Stimulated activated CD4-positive, alpha-beta T cell treated with anti-CD3 and anti-CD28 coated beads, Interleukin-15, amount 100 ng/mL, for 48 hours (primary cell): ENCODE data around the gene POF1B.
"Not testable (repeated sequence)": the region's sequence is repeated elsewhere in the genome, so short reads cannot be mapped to it uniquely, and the experiment has no call there.

ENCODE experiments used
- DNase-seq, 2 donors: peaks; one replicate each; pipeline ENCODE4 v3.0.0-alpha.2; 2020; ENCODE audit warnings: low read depth in 2 of 2

The POF1B gene

DNA sequence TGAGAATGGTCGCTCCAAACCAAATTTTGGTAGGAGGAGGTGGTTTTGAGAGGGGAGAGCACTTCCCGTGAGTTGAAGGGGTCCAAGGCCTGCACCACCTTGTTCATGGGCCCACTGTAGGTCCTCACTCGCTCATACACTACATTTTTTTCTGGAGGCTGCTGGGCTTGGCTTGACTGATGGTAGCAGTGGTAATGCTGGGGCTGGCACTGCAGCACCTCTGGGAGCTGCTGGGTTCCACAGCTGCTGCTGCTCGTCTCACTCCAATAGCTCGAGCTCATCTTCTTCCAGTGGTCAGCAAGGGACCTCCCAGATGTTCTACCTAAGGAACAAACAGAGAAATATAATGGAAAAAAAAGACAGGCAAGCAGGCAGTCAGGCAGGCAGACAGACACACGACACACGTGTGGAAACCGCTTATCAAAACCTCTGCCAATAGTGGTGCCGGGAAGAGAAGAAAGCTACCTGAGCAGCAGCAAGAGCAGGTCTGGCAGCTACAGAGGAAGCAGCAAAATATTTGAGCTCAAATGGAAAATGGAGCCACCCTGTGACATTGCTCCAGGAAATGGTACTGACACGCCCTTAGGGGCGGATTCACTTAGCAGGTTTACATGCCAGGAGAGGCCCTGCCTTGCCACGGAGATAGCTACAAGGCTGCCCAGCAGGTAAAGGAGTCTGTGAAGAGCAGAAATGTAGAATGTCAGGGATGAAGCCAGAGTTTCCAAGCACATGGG, at the start of gene POF1B:
Gene POF1B (minus strand): TSS at position 492 of the 734 bp plus-strand sequence. CDS start 211 bp downstream, at position 281.
- DNase-seq, result no peak

GRCh38 chrX:85429066-85429465, 49.6 kb upstream of the POF1B start:
- no peak for DNase-seq

GRCh38 chrX:85419293-85419692, 39.8 kb upstream of the POF1B start:
- DNase-seq, result no peak

DNA sequence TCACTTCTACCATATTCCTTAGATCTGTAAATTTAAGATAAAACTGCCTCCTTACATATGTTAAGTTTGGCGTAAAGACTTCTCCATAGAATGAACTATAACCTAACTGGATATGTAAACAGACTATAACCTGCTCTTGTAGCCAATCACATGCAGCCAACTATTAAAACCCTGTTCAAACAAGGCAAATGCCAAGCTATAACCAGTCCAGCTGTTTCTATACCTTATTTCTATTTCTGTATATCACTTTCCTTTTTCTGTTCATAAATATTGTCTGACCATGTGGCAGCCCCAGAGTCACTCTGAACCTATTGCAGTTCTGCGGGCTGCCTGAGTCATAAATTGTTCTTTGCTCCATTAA, 12.4 kb upstream of the POF1B start:
- DNase-seq, result no peak

- no peak for DNase-seq
Measured at GRCh38 chrX:85391185-85391877, 11.9 kb upstream of the POF1B start.

DNA sequence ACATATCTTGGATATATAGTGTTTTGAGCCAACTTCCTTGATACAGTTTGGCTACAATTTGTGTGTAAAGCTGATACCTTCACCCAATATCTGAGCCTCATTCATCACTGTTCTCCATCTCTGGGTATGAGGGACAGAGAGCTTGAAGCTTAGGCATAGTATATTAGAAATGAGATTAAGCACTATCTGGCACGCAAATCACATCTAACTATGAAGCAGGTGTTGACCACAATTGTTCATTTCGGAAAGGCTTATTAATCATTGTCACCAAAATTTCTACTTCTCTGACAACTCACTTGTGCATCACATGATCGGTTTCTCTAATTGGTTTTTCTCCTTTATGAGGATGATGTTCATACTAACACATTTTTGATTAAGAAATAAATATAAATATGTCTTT, 2.1 kb upstream of the POF1B start:
- DNase-seq, result no peak

- no peak for DNase-seq
Measured at GRCh38 chrX:85378461-85378860, 1.0 kb downstream of the POF1B start.

DNA sequence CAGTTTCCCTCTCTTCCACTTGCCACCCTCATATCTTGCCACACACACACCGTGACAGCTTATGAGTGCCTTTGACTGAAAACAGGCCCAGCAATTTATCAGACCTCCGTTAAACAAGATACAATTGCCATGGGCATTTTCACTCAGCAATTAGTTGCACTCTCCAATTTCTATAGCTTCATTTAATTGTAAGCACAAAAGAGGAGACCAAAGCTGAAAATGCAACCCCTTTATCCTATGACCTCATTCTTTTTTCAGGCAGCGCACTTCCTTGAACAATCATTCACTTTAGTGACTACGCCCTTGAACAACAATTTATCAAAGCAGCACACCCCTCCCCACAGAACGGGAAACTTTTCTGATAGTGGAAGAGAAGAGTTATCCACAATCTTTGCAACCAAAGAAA, 4.1 kb downstream of the POF1B start:
- no peak for DNase-seq

DNA sequence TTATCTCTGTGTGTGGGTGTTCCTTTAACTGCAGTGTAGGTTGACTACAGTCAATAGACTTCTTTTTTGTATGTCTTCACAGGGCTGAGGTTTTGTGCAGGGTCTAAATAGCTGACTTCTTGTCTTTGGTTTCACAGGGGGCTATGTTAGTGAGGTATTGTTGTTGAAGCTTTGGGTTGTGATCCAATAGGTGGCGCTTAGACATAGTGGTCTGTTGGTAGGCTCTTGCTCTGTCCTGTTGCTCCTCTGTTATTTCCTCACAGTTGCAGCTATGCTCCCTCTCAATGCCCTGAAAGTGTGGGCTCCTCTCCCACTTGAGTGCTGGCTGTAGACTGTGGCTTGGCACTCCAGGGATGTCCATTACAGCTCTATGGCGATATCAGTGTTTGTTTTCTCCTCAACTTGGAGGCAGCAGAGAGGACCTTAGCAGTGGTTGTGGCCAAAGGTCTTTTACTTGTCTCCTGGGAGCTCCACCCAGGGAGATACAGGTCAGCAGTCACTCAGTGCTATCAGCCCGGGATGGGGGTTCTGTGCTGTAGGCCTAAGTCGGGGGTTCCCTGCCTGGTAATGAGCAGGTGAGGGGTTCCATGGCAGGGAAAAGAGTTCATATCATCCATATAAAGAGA, 14.0 kb downstream of the POF1B start:
- DNase-seq, result no peak

- DNase-seq, result no peak
Measured at GRCh38 chrX:85359051-85359450, 20.4 kb downstream of the POF1B start.

DNA sequence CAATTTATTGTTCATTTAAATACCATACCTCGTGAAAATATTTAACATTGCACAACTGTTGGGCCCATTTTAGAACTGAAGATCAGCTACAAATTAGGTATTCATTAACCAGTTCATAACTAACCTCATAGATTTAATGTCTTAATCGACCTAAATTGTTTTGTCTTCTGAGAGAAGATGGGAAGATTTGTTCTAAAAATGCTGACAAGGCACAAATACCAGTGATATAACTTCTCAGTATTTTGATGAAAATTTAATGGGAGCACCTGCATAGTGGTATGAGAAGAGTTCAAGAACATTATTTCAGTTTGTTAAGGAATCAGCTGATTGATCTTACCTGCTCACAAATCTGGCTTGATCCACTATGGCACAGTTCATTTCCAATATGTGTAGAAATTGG, 33.9 kb downstream of the POF1B start:
- no peak for DNase-seq

- no peak for DNase-seq
Measured at GRCh38 chrX:85327060-85327333, 52.5 kb downstream of the POF1B start.

DNA sequence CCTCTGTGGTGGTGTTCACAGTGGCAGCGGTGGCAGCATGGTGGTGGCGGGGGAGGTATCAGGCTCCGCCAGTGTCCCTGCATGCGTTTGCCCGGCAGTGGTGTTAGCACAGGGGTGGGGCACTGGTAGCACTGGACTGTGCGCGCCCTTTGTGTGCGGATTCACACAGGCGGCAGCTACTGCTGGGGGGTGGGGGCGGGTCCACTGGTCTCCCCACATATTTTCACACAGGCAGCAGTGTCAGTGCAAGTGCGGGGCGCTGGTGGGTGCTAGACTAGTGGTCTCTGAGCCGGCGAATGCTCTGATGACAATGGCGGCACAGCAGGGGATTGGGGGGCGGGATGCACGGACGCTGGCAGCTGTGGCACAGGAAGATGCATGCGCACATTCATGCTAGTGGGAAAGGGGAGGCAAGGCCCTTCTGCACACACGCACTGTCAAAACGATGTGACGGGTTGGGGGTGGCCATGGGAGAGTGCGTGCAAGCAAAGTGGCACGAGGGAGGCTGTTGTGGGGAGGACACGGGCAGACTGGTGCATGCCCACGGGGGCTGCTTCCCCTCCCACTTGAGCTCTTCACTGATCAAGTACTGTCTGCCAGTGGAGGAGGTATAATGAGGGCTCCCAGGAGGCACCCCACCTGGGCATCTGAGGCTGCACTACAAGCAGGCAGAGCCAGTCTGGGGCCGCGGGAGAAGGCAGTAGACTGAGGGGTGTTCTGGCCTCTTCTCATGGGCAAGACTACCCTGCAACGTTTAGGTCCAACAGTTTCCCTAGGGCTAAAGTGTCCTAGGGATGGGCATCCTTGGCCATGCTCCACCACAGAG, 53.0 kb downstream of the POF1B start:
- DNase-seq, result no peak

DNA sequence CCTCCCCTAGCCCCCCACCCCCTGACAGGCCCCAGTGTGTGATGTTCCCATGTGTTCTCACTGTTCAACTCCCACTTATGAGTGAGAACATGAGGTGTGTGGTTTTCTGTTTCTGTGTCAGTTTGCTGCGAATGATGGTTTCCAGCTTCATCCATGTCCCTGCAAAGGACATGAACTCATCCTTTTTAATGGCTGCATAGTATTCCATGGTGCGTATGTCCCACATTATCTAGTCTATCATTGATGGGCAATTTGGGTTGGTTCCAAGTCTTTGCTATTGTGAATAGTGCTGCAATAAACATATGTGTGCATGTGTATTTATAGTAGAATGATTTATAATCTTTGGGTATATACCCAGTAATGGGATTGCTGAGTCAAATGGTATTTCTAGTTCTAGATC, 68.1 kb downstream of the POF1B start:
- DNase-seq, result not testable (repeated sequence)

GRCh38 chrX:85309717-85310116, 69.7 kb downstream of the POF1B start:
- DNase-seq, result no peak

- DNase-seq, result no peak
Measured at GRCh38 chrX:85303544-85303943, 75.9 kb downstream of the POF1B start.

GRCh38 chrX:85288992-85289723, 90.3 kb downstream of the POF1B start:
- no peak for DNase-seq

DNA sequence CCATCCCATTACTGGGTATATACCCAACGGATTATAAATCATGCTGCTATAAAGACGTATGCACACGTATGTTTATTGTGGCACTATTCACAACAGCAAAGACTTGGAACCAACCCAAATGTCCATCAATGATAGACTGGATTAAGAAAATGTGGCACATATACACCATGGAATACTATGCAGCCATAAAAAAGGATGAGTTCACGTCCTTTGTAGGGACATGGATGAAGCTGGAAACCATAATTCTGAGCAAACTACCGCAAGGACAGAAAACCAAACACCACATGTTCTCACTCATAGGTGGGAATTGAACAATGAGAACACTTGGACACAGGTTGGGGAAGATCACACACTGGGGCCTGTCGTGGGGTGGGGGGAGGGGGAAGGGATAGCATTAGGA, 94.2 kb downstream of the POF1B start:
- DNase-seq, result not testable (repeated sequence)

GRCh38 chrX:85244450-85245211, 134.8 kb downstream of the POF1B start:
- DNase-seq, result no peak

- DNase-seq, result no peak
Measured at GRCh38 chrX:85243761-85244449, 135.6 kb downstream of the POF1B start, which contains the start of the genes SATL1 and ZNF711. SATL1 (minus strand) TSS chrX:85243779; CDS start chrX:85108968, 134,811 bp downstream. ZNF711 (plus strand) TSS chrX:85243991; CDS start chrX:85247573, 3,582 bp downstream.
